NK-92 treated with Interleukin-12 subunit alpha and Interleukin-12 subunit beta, amount 100 ng/mL, for 24 hours (cell line): Measurements from ENCODE around the gene PCNT.
A peak's percentile ranks its signal among the peaks of the same experiment; 100 is the strongest.

ENCODE experiments used
- DNase-seq: peaks from one replicate; lab custom pipeline; 2025; lab: John Stamatoyannopoulos, UW

Gene PCNT

DNA sequence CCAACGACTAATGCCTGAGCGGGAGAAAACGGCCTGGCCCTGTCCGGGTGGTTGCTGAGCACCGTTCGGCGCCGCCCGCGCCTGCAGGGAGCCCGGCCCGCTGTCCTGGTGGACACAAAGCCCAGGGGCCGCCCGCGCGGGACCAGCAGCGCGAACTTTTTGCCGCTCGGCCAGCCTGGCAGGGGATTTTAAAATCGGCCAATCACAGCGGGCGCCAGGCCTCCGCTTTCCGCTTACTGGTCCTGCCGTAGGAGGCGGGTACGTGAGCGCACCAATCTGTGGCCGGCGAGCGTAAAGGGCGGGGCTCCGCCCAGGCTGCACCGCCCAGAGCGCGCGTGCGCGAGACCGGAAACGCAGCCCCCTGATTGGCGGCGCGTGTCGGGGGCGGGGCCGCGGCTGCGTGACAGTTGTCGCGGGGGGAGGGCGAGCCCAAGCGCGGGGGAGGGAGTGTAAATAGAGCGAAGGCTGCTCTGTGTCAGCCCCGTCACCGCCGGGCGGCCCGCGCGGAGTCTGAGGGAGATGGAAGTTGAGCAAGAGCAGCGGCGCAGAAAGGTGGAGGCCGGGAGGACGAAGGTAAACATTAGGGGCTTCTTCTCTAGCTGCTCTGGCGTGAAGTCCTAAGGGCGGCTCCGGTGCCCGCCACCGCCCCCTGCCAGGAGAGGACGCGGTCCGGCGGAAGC is at the start of gene PCNT, which contains the start of gene C21orf58:
TSS of gene PCNT (plus strand) at position 447 of the 680 bp plus-strand sequence. CDS start at position 520, 73 bp downstream.
TSS of gene C21orf58 (minus strand) at position 161 of the 680 bp plus-strand sequence. CDS start 1,132 bp downstream, outside the sequence.
- DNase-seq: peak; percentile 96

GRCh38 chr21:46274797-46275390 is 49.1 kb upstream of the PCNT start:
- no peak for DNase-seq

DNA sequence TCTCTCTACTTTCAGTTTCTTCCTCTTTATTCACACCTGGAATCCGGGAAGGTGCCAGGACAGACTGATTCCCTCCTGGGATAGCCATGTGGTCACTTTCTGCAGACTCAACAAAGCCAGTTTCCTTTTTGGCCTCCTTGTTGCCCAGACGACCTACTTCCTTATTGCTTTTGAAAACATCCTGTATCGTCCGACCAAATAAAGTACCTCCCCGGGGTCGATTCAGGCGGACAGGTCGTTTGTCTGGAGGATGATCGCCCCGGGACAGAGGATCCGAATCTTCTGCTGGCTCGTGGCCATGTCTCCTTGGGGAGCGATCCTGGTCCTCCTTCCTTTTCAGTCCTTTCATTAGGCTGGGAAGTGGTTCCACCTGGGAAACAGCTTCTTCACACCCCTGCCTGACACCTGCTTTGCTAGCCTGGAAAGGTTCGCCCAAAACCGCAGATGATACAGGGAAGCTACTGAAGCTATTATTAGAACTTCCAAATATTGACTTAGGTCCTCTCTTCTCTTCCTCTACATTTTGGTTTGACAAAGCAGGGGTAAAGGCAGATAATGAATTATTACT is 39.8 kb upstream of the PCNT start:
- DNase-seq: no peak

DNA sequence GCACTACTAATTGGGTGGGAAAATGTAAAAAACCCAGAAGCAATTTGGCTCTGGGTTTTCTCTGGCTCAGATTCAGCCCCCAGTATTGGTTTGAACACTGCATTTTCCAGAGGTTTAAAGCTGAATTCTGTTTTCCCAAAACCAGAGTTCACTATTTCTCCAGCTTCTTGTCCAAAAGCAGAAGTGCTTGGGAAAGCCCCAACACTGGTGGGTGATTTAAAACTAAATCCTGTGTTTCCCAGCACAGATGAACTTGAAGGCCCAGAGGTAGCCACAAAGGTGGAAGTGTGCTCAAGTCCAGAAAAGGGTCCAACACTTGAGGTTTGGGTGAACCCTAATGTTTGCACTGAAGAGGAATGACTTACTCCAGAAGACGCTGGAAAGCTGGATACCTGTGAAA is 39.2 kb upstream of the PCNT start:
- no peak for DNase-seq

GRCh38 chr21:46285206-46285661 is 38.7 kb upstream of the PCNT start, which contains the start of gene MCM3AP:
Gene MCM3AP, minus strand, starts transcription at chr21:46285611. Its CDS starts 325 bp downstream, at chr21:46285286.
- DNase-seq: no peak

DNA sequence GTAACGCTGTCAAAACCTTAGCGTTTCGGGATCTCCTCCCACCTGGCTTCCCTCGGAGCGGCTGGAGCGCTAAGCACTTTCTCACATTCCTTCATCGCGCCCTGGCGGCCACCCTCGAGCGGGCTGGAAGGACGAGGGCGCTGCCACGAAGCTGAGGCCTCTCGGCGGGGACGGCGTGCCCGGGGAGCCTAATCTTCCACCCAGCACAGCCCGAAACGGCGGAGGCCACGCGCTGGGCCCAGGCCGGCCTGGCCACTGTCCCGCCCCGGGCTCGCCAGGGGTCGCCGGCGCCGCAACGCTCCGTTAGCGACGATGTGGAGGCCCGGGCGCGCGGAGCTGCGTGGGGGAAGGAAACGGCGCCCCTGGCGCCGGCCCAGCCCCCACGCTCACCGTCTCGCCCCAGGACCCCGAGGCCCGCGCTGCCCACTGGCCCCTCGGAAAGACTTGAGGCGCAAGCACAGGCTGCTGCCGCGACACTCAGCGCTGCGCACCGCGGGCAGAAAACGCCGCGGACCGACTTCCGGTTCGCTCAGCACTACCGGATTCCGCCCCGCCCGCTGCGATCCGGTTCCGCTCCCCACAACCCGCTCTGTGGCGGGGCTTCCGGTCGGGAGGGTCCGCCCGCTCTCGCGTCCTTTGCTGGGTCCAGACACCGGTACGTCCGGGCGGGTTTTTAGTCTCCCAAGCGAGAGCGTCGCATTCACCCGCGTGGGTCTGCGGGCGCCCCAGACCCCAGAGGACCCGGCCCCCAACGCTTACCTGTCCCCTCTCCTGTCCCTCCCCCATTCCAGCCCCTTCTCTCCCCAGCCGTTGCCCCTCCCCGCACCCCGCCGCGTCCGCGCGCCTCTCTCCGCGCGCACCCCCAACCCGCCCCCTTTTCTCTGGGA is 38.0 kb upstream of the PCNT start, which contains the start of gene YBEY:
TSS of gene YBEY (plus strand) at position 582 of the 887 bp plus-strand sequence. CDS start 572 bp downstream, outside the sequence.
- DNase-seq: peak; percentile 84

- DNase-seq: no peak
Observed at GRCh38 chr21:46286648-46287002, 37.3 kb upstream of the PCNT start.

GRCh38 chr21:46287541-46287940 is 36.4 kb upstream of the PCNT start:
- DNase-seq: no peak

GRCh38 chr21:46289655-46290179 is 34.2 kb upstream of the PCNT start:
- no peak for DNase-seq

GRCh38 chr21:46291561-46291960 is 32.4 kb upstream of the PCNT start:
- DNase-seq: no peak

DNA sequence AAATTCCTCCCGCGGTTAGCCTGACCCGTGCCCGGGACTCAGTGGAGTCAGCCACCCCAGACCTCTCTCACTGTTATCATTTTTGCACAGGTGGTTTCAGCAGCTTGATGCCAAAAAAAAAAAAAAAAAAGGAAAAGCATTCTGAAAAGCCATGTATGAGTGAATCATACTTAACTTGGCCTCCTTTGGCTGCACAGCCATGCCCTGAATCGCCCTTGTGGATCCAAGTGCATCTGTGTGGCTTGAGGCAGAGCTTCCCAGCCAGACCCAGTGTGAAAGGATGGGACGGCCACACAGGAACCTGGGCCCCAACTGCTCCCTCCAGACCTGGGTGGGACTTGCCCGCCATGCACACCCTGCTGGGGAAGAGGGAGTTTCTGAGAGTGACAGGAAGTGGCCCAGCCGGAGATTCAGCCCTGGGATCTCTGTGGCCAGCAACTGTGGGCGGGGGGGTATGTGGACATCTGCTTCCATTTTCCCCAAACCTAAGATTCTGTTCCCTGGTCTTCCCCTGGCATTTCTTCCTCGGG is 29.2 kb upstream of the PCNT start:
- no peak for DNase-seq

DNA sequence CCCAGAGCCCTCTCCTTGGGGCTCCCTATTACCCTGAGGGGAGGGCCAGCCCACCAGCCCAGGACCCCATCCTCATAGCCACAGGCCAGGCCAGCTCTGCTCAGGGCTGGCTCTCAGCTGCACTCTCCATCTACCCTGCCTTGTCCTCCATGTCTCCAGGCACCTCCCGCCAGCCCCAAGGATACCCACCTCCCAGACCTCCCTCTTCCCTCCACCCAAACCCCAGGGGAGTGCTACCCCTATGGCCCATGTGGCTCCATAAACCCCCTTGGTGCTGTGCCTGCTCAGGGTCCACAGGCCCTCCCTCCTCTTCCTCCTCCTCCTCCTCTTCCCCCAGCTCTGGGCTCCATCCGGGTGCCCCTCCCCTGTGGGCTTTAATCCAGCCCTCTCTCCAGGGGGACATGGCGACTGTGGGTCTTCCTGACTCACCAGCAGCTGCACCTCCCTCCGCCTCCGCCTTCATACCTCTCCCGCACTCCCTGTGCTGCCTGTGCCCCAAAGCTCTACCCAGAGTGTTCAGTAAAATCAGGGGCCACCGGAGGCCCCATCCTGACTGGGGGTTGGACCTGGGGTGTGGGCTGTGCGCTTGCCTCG is 28.7 kb upstream of the PCNT start:
- DNase-seq: no peak

- DNase-seq: no peak
Observed at GRCh38 chr21:46295996-46296752, 27.8 kb upstream of the PCNT start.

DNA sequence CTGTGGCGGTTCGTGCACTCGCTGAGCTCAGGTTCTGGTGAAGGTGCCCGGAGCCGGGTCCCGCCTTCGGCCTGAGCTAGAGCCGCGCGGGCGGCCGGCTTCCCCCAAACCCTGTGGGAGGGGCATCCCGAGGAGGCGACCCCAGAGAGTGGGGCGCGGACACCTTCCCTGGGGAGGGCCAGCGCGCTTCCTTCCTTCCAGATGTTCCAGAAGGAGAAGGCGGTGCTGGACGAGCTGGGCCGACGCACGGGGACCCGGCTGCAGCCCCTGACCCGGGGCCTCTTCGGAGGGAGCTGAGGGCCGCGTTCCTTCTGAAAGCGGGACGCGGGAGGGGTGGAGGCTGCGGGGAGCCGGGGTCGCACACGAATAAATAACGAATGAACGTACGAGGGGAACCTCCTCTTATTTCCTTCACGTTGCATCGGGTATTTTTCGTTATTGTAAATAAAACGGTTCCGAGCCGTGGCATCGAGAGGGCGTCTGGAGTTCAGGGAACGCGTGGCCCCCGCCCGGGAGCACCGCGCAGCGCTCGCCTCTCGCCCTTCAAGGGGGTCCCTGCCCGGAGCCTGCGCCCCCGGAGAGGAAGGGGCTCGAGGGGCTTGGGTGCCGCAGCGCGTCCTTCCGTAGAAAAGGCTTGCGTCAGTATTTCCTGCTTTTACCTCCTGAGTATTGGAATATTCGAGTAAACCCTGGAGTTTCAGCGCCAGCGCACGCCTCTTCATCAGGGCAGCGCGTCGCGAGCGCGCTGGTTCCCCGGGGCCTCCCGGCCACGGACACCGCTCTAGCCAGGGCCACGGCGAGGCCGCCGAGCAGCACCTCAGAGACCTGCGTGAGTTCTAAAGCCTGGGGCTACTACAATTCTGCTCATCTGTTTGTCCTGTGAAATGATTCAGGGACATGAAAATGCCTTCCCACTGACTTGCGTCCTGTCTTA is 26.4 kb upstream of the PCNT start:
- DNase-seq: no peak

DNA sequence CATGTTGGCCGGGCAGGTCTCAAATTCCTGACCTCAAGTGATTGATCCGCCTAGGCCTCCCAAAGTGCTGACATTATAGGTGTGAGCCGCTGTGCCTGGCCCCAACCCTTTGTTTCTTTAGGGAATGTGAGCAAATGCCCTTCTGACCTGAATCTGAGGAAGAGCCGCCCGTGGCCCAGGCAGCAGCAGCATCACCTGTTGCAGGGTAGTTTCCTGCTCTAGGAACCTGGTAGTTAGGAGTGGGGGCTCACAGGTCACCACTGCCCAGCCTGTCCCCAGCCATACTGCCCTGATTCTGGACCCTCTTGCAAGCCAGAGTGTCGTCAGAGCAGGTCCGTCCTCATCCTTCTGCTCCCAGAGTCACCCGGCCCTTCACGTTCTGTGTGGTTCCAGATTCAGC is 24.8 kb upstream of the PCNT start:
- DNase-seq: no peak

DNA sequence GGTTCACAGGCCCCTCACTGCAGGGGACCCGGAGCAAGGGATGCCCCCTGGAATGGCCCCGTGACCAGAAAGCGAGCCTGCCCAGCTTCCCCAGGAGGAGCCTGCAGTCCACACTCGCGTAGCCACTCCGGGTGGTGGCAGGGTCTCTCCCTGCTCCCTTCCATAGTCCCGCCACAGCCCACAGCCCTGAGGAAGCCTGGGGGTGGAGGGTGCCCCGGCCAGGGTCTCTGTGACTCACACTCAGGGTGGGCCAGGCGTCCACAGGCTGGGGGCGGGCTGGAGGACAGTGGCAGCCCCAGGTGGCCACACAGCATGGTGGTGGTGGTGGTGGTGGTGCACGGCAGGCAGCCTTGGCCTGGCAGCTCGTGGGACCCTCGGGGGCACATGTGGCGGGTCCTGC is 22.2 kb upstream of the PCNT start:
- no peak for DNase-seq

- DNase-seq: no peak
Observed at GRCh38 chr21:46304437-46304836, 19.5 kb upstream of the PCNT start.

GRCh38 chr21:46304955-46305354 is 19.0 kb upstream of the PCNT start:
- no peak for DNase-seq

DNA sequence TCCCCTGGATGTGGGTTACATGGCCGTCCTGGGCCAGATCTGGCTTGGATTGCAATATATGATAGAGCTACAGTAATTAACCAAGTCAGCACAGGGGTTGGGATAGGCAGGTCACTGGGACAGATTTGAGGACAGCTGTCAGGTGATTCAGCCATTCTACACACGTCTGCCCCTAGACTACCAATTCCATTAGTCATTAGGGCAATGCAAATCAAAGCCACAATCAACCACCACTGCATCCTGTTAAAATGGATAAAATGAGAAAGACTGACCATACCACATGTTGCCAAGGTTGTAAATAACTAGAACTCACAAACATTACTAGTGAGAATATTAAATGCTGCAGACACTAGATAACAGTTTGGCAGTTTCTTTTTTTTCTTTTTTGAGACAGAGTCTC is 16.3 kb upstream of the PCNT start:
- DNase-seq: no peak
